Sciatic nerve (tissue), 2 donors: ENCODE results near the gene CBX4. TPM values are rescaled to one million over a fixed set of nuclear protein-coding genes. Genes with fewer than 3 reads are reported as not detected.

Source experiments
- ATAC-seq: fragments of 200-7000 bp; cut with Tn5 transposase; one replicate; pipeline ENCODE4 v1.9.1; 2020; ENCODE audit warnings: mild to moderate bottlenecking, moderate library complexity
- DNase-seq: peaks from one replicate; pipeline ENCODE4 v3.0.0-alpha.2; 2020; ENCODE audit warnings: low spot score
- intact Hi-C: fragments of 100-400 bp; cut with DNase I; formaldehyde crosslinking; loops from one replicate; pipeline ENCODE4 v1.14.2; 2022
- total RNA-seq: library from RNA; stranded (reverse); fragmentation: NEBNext Ultra II Directional; extraction: Animal tissue kit (Norgen Biotek cat#: 25700); gene quantifications from one replicate; pipeline ENCODE4 v1.2.1, GENCODE V29; 2021
- donor health status: DM: no; HTN: no; CAD: no.
- donor health status: DM: no; HTN: no; CAD: no.

CBX4 gene
- total RNA-seq: 16.8 TPM

DNA sequence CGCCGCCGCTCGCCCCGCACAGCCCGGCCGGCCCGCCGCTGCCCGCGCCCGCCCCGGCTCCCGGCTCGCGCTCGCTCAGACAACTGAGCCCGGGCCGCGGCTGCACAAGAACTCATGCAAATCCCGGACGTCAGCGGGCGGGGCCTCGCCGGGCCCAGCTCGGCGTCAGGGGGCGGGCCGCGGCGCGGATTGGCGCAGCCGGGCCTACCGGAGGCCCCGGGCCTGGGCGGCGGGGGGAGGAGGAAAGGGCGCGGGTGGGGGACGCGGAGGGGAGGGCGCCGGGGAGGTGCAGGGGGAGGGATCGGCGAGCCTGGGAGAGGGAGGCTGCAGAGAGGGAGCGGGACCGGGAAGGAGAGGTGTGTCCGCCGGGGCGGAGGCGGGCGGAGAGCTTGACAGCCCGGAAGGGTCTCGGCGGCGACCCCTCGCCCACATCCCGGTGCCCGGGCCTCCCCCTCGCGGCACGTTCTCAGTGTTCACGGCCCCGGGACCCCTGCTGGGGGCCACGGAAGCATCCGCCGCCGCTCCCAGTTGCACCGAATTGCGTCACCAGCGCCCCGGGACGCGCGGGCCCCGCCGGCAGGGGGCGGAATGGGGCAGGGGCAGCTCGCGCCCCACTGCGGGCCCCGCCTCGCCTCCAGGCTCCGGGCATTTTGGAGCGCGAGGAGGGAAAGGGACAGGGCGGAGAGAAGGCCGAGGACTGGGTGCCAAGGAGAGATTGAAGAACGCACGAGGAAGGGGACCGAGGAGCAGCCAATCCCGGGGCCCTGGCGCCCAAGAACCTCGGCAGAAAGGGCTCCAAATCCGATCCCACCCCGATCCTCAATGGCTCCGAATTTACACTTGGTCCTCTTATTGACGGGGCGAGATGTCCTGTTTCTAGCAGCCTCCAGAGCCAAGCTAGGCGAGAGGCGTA lies at the start of gene CBX4:
CBX4 (minus strand) TSS at position 85 of the 913 bp plus-strand sequence. CDS start 189 bp downstream, outside the sequence.
- intact Hi-C loops: loop anchor here (5.0 to 10.0 kb wide), 2 partner anchors 47 to 145 kb away; no protein-coding TSS in a partner anchor
- ATAC-seq (peak; percentile 84), DNase-seq (peak; percentile 97)

- no peak for ATAC-seq
- no peak for DNase-seq
- intact Hi-C loops: no loop called here
Observed at GRCh38 chr17:79888009-79888540, 48.8 kb upstream of the CBX4 start.

- intact Hi-C loops: no loop called here
- DNase-seq (no peak), ATAC-seq (no peak)
Observed at GRCh38 chr17:79887451-79887991, 48.3 kb upstream of the CBX4 start.

DNA sequence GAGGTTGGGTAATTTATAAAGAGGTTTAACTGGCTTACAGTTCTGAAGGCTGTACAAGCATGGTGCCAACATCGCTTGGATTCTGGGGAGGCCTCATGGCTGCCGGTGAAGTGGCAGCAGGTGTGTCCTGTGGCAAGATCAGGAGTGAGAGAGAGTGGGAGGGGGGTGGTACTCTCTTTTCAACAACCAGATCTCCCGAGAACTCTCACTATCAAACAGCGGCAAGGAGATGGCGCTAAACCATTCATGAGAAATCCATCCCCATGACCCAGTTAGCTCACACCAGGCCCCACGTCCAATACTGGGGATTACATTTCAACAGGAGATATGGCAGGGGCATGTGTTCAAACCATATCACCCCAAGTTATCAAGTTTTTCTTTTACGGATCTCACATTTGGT lies 44.0 kb upstream of the CBX4 start:
- ATAC-seq (no peak), DNase-seq (no peak)
- intact Hi-C loops: no loop called here

GRCh38 chr17:79878329-79878947 lies 39.2 kb upstream of the CBX4 start:
- ATAC-seq (no peak), DNase-seq (no peak)
- intact Hi-C loops: no loop called here

GRCh38 chr17:79877041-79877440 lies 37.8 kb upstream of the CBX4 start:
- intact Hi-C loops: no loop called here

GRCh38 chr17:79875511-79875910 lies 36.3 kb upstream of the CBX4 start:
- no peak for DNase-seq
- no peak for ATAC-seq
- intact Hi-C loops: no loop called here

More at GRCh38 chr17:79877041-79877440, 37.8 kb upstream of the CBX4 start:
- no peak for ATAC-seq
- no peak for DNase-seq

DNA sequence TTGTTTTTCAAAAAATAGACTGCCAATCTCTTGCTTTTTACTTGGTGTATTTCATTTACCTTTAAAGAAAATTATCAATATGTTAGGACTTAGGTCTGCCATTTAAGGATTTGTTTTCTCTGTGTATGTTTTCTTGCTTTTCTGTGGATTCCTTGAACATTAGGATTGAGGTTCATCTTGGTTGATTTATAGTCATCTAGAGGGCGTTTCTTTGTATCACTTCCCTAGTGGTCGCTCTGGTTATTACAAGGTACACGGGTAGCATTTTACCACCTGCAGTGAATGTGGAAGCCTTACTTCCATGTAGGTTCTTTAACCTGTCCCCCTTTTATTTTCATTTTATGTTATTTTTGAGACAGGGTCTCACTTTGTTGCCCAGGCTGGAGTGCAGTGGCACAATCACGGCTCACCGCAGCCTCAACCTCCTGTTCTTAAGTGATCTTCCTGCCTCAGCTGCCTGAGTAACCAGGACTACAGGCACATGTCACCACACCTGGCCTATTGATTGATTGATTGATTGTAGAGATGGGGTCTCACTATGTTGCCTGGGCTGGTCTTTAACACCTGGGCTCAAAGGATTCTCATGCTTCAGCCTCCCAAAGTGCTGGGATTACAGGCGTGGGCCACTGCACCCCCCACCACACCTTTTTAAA lies 35.2 kb upstream of the CBX4 start:
- ATAC-seq: no peak
- DNase-seq: no peak

DNA sequence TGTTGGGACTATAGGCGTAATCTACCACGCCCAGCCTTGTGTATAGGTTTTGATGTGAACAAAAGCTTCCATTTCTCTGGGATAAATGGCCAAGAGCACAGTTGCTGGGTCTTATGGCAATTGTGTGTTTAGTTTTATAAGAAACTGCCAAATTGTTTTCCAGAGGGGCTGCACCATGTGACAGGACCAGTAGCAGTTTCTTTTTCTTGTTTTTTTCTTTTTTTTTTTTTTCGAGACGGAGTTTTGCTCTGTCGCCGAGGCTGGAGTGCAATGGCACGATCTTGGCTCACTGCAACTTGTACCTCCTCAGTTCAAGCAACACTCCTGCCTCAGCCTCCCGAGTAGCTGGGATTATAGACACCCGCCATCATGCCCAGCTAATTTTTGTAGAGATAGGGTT lies 34.3 kb upstream of the CBX4 start:
- DNase-seq: no peak
- intact Hi-C loops: no loop called here
- no peak for ATAC-seq

More for the DNA sequence above, 35.2 kb upstream of the CBX4 start:
- intact Hi-C loops: no loop called here

GRCh38 chr17:79872762-79873161 lies 33.5 kb upstream of the CBX4 start:
- intact Hi-C loops: no loop called here
- no peak for ATAC-seq
- no peak for DNase-seq

DNA sequence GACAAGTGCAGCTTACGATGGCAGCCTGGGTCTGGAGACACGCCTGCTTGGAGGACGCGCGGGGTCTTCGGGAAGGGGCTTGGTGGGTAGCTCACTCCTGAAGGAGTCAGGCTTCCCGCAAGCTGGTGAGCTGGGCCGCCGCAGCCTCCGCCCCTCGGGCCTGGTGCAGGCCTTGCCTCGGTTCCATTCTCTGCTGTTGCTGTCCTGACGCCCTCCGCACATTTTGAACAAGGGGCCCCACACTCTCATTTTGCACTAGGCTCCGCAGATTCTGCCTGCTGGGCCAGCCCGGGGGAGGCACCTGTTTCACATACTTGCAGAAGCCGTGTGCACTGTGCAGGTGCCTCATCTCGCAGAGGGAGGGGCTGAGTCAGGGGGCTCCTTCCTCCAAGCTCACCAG lies 31.9 kb upstream of the CBX4 start:
- ATAC-seq: no peak
- intact Hi-C loops: no loop called here

DNA sequence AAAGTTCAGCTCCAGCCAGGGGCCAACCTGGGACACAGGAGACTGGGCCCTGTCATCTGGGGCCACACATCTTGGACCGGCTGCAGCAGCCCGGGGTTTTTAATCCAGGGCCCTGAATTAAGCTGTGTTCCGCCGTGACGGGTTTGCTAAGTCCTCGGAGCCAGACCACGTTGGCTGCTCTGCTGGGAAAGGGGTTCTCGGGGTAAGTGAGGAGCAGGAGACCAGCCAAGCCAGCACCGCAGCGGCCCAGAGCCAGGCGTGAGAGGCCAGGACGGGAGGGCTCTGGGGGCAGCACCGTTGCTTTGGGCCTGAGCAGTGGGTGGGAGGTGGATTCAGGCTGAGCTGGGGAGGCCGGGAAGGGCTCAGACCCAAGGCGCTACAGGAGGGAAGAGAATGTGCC lies 31.3 kb upstream of the CBX4 start:
- ATAC-seq: no peak
- intact Hi-C loops: no loop called here
- no peak for DNase-seq

More for the DNA sequence above, 31.9 kb upstream of the CBX4 start:
- no peak for DNase-seq

GRCh38 chr17:79866791-79867518 lies 27.7 kb upstream of the CBX4 start:
- ATAC-seq (no peak), DNase-seq (no peak)
- intact Hi-C loops: no loop called here

GRCh38 chr17:79865351-79866210 lies 26.3 kb upstream of the CBX4 start:
- ATAC-seq: no peak
- DNase-seq: no peak
- intact Hi-C loops: no loop called here

DNA sequence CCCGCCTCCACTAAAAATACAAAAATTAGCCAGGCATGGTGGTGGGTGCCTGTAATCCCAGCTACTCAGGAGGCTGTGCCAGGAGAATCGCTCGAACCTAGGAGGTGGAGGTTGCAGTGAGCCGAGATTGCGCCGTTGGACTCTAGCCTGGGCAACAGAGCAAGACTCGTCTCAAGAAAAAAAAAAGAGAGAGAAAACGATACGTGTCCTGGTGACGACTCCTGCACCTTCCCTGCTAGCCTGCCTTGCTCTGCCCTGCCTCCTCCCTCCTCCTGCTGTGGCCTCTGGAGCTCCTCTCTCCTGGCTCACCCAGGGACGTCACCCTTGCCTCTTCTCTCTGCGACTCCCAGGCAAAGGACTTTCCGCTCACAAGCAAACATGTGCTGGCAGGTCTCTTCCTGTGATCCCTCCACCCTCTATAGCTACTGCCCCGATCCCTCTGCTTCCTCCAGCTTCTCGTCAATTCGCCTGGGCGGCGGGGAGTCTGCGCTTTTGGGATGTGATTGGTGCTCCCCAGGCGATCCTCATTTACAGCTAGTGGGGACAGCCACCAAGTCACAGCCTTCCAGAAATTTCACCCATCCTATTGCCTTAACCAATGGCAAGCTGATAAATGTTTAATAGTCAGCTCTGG lies 25.5 kb upstream of the CBX4 start:
- ATAC-seq: no peak
- DNase-seq: no peak

DNA sequence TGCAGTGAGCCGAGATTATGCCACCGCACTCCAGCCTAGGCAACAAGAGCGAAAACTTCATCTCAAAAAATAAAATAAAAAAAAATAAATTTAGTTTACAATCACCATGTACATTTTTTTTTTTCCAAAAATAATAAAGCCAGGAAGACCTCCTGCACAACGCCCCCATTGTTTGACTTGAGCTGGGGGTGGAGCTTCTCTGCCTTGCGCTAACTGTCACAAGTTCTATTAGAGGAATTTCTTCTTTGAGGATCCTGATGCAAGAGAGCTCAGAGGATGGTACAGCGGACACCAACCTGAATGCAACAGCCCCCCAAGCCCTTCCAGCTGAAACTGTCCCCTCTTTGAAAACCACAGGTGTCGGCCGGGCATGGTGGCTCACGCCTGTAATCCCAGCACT lies 24.9 kb upstream of the CBX4 start:
- intact Hi-C loops: no loop called here
- no peak for DNase-seq

More for the DNA sequence above, 25.5 kb upstream of the CBX4 start:
- intact Hi-C loops: no loop called here

DNA sequence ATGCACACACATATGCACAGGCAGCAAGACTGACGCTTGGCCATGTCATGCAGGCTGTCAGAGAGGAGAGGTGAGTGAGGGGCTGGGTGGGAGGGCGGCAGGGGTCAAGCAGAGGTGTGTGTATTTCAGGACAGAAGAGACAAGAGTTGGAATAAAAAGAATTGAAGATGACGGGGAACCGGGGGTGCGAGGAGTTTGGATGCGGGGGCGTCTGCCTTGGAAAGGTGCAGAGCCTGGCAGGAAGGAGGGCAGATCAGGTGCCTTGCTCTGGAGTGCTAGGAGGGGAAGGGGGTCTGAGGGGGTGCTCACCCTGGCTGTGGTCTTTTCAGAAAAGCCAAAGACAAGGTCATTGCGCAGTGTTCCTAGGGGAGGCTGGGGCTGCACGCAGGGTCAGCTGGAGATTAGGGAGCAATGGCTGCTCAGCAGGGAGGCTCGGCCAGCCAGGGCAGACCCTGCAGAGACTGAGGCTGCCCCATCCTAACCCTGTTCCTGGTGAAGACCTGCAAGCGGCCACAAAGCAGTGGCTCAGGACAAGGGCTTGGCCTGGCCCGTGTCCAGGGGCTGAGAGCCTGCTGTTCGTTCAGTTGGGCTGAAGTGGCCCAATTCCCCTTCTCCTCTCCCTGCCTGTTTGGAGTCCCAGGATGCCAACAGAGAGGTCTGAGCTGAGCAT lies 23.7 kb upstream of the CBX4 start:
- intact Hi-C loops: no loop called here
- ATAC-seq (no peak), DNase-seq (no peak)

More for the DNA sequence above, 24.9 kb upstream of the CBX4 start:
- ATAC-seq: no peak
